Esophagus muscularis mucosa (tissue), 4 donors: ENCODE data around the gene OXT. TPM values are rescaled to one million over a fixed set of nuclear protein-coding genes. Genes with fewer than 3 reads are reported as not detected.

Source experiments
- DNase-seq: peaks from one replicate; pipeline ENCODE4 v3.0.0-alpha.2; 2017; ENCODE audit errors: extremely low spot score
- H3K27ac ChIP-seq, 4 donors: fragments of 200-600 bp; sonication (generic); replicated peaks in 1 of 4; 1 replicate in 3 of 4; 2 replicates in 1 of 4; pipeline ENCODE4 v1.5.1; 2016 to 2019; ENCODE audit warnings: mild to moderate bottlenecking in 1 of 4
- H3K27me3 ChIP-seq, 4 donors: fragments of 200-600 bp; sonication (generic); one replicate each; pipeline versions ENCODE4 v1.5.1 to v1.6.0; 2016 to 2019
- H3K36me3 ChIP-seq, 4 donors: fragments of 200-600 bp; sonication (generic); one replicate each; pipeline ENCODE4 v1.5.1; 2016 to 2019
- H3K4me1 ChIP-seq, 4 donors: fragments of 200-600 bp; sonication (generic); one replicate each; pipeline ENCODE4 v1.5.1; 2016 to 2019
- H3K4me3 ChIP-seq, 4 donors: fragments of 200-600 bp; sonication (generic); 1 replicate in 2 of 4; 2 replicates in 2 of 4; pipeline ENCODE4 v1.5.1; 2016 to 2019; ENCODE audit warnings: mild to moderate bottlenecking in 4 of 4, moderate library complexity in 1 of 4
- H3K9me3 ChIP-seq, 4 donors: fragments of 200-600 bp; sonication (generic); 1 replicate in 3 of 4; 2 replicates in 1 of 4; pipeline ENCODE4 v1.5.1; 2016 to 2019
- EP300 ChIP-seq: sonication (generic); formaldehyde crosslinking; IDR thresholded peaks from one replicate; pipeline ENCODE4 v1.6.1; 2017; ENCODE audit warnings: antibody characterized with exemption
- POLR2A ChIP-seq: fragments of 450-650 bp; IDR thresholded peaks from one replicate; pipeline ENCODE4 v1.6.1; 2017; ENCODE audit warnings: antibody characterized with exemption, moderate library complexity, mild to moderate bottlenecking, low read depth
- POLR2AphosphoS5 ChIP-seq, 2 donors: sonication (generic); formaldehyde crosslinking; IDR thresholded peaks; one replicate each; pipeline ENCODE4 v1.6.1; 2017; ENCODE audit warnings: antibody characterized with exemption in 2 of 2
- WGBS: methylation state at CpG from one replicate; pipeline ENCODE4 v1.1.5; 2018; 5-methylcytosine and 5-hydroxymethylcytosine counted together
- intact Hi-C: fragments of 100-400 bp; cut with DNase I; formaldehyde crosslinking; loops from one replicate; pipeline ENCODE4 v1.15.1; 2023
- total RNA-seq, 4 donors: library from RNA; depleted of rRNA; stranded (reverse); fragments of >200 nt; gene quantifications; one replicate each; pipeline versions ENCODE4 v1.1.0 to v1.2.1, GENCODE V29; 2016
- TF ChIP-seq, protein P1 (sequence below), 3 experiments: fragments of 200-600 bp in 2 of 3; fragments of 450-650 bp in 1 of 3; sonication (generic) in 2 of 3; IDR thresholded peaks; one replicate each; pipeline ENCODE4 v1.5.1; 2017 to 2019; ENCODE audit warnings: antibody characterized with exemption in 3 of 3, mild to moderate bottlenecking in 2 of 3, moderate library complexity in 1 of 3

The OXT gene
- total RNA-seq, 4 donors from 2014 or later, result not detected

DNA sequence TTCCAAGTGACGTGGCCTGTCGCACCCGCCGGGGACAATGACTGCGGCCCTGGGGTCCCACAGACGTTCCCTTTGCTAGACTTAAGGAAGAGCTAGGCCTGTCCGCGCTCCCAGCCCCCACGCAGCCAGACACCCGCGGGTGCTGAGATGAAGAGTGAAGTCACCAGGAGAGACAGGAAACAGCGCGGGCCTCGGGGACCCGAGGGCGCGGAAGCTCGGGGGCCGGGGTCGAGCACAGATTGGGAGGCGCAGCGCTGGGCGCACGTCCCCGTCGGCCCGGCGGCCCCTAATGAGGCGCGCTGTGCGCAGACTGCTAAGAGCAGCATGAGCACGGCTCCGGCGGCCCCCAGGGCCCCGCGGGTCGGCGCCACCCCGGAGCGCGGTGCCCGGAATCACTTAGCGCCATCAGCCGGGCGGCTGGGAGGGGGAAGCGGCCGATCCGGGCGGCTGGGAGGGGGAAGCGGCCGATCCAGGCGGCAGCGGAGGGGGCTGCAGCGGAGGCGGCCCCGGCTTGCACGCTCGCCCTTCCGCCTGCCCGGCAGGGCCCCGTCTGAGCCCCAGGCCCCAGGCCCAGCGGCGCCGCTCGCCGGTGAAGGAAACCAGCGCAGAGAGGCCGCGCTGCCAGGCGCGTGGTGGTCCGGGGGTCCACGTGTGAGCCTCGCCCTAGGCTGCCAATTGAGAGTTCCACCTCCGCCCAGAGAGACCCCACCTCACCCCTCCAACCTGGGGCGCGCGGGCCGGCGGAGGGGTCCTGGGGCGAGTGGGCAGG lies 21.4 kb downstream of the OXT start:
- intact Hi-C loops, result no loop called here
- TF ChIP-seq, protein P1, sequence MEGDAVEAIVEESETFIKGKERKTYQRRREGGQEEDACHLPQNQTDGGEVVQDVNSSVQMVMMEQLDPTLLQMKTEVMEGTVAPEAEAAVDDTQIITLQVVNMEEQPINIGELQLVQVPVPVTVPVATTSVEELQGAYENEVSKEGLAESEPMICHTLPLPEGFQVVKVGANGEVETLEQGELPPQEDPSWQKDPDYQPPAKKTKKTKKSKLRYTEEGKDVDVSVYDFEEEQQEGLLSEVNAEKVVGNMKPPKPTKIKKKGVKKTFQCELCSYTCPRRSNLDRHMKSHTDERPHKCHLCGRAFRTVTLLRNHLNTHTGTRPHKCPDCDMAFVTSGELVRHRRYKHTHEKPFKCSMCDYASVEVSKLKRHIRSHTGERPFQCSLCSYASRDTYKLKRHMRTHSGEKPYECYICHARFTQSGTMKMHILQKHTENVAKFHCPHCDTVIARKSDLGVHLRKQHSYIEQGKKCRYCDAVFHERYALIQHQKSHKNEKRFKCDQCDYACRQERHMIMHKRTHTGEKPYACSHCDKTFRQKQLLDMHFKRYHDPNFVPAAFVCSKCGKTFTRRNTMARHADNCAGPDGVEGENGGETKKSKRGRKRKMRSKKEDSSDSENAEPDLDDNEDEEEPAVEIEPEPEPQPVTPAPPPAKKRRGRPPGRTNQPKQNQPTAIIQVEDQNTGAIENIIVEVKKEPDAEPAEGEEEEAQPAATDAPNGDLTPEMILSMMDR (IDR thresholded peaks at IDR 0.05), result no peak
- no peak for TF ChIP-seq POLR2AphosphoS5 (IDR thresholded peaks at IDR 0.05)
- TF ChIP-seq EP300, result no peak
- no peak for TF ChIP-seq POLR2A
- Histone ChIP-seq H3K36me3 (no peaks in the 10 kb centered on the region), H3K4me3 (peak overlapping the region; percentile 22 to 46 (median 38)), H3K27me3 (peaks cover 0 to 62% (median 11%) of the 10 kb centered on the region in 4 donors), H3K4me1 (peaks cover 0 to 13% (median 10%) of the 10 kb centered on the region in 4 donors), H3K9me3 (no peaks in the 10 kb centered on the region), H3K27ac (no peak overlapping the region)
- 28% methylated on average over 16 of the region's 81 CpGs for WGBS
- DNase-seq, result no peak

DNA sequence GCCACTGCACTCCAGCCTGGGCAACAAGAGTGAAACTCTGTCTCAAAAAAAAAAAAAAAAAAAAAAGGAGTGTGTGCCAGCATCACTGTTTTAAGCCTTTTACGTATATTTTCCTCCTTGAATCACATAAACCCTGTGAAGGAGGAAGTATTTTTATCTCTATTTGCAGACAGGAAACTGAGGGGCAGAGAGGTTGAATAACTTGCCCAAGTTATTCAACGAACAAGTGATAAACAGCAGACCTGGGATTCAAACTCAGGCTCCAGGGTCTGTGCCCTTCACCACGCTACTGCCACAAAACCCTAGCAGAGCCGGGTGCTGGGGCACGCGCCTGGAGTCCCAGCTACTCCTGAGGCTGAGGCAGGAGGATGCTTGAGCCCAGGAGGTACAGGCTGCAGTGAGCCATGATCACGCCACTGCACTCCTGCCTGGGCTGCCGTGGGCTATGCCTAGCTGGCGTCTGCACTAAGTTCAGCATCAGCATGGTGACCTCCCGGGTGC lies 22.5 kb downstream of the OXT start:
- 57% methylated on average over 6 of the region's 10 CpGs for whole genome bisulfite sequencing
- intact Hi-C loops, result no loop called here

DNA sequence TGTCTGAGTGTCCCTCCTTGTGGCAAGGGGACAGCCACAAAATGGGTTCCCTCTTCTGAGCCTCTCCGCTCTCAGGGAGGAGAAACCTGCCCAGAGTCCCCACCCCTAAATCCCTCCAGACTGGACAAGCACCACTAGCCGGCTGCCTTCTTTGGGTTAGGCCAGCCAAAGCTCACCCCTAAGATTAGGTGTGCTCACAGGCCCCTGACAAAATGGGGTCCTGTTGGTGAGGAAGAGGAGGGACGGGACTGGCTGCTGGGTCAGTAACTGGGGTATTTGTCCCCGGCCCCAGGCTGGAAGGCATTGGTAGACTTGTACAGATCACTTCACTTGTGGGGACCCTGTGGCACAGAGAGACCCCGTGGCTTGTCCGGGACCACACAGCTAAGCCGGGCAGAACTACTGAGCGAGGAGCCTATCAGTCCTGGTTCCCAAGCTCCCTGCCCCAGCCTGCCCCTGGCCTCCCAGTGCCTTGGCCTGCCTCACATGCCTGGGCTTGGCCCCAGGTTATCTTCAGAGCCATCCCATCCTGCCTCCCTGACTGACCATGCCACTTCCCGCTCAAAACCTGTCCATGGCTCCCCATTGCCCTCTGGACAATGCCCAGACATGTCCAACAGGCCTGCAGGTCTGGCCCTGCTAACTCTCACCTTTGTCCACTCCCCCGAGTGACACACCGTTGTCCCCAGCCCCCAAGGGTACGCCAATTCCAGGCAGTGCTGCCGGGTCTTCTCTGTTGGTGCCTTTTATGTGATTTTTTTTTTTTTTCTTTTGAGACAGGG lies 23.6 kb downstream of the OXT start:
- Histone ChIP-seq H3K4me3 (no peak overlapping the region), H3K36me3 (no peaks in the 10 kb centered on the region), H3K27ac (no peak overlapping the region), H3K9me3 (no peaks in the 10 kb centered on the region), H3K27me3 (peaks cover 0 to 73% (median 11%) of the 10 kb centered on the region in 4 donors), H3K4me1 (peaks cover 0 to 13% (median 10%) of the 10 kb centered on the region in 4 donors)
- no peak for DNase-seq
- intact Hi-C loops, result no loop called here
- TF ChIP-seq POLR2AphosphoS5 (IDR thresholded peaks at IDR 0.05) (no peak), EP300 (no peak)
- TF ChIP-seq, protein P1 (IDR thresholded peaks at IDR 0.05), result no peak
- WGBS, result 87% methylated on average over 13 of the region's 13 CpGs

More for the DNA sequence above, 22.5 kb downstream of the OXT start:
- no peak for DNase-seq
- no peaks in the 10 kb centered on the region for H3K9me3 ChIP-seq
- H3K36me3 ChIP-seq, result no peaks in the 10 kb centered on the region
- H3K27me3 ChIP-seq, result peaks cover 0 to 64% (median 11%) of the 10 kb centered on the region in 4 donors
- no peak for TF ChIP-seq POLR2A
- no peak for TF ChIP-seq POLR2AphosphoS5 (IDR thresholded peaks at IDR 0.05)
- peaks cover 0 to 13% (median 10%) of the 10 kb centered on the region in 4 donors for H3K4me1 ChIP-seq
- no peak overlapping the region for H3K27ac ChIP-seq
- no peak overlapping the region for H3K4me3 ChIP-seq

DNA sequence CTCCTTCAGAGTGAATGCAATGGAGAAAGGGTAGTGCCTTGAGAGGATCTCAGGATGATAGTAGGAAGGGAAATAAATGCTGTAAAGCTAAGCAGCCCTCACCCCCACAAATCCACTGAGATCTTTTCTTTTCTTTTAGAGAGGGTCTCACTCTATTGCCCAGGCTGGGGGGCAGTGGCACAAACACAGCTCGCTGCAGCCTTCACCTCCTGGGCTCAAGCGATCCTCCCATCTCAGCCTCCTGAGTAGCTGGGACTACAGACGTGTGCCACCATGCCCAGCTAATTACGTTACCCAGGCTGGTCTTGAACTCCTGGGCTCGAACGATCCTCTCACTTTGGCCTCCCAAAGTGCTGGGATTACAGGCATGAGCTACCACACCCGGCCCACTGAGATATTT lies 29.1 kb downstream of the OXT start:
- Histone ChIP-seq H3K27me3 (peaks cover 0 to 32% (median 0%) of the 10 kb centered on the region in 4 donors), H3K4me3 (no peak overlapping the region), H3K4me1 (no peaks in the 10 kb centered on the region), H3K27ac (no peak overlapping the region), H3K9me3 (no peaks in the 10 kb centered on the region), H3K36me3 (peaks cover 0 to 3% (median 0%) of the 10 kb centered on the region in 4 donors)
- intact Hi-C loops, result no loop called here
- 86% methylated on average over 7 of the region's 7 CpGs for WGBS
- no peak for DNase-seq
- TF ChIP-seq, protein P1 (IDR thresholded peaks at IDR 0.05), result no peak
- TF ChIP-seq EP300, result no peak
- TF ChIP-seq POLR2AphosphoS5 (IDR thresholded peaks at IDR 0.05), result no peak
- TF ChIP-seq POLR2A, result no peak

DNA sequence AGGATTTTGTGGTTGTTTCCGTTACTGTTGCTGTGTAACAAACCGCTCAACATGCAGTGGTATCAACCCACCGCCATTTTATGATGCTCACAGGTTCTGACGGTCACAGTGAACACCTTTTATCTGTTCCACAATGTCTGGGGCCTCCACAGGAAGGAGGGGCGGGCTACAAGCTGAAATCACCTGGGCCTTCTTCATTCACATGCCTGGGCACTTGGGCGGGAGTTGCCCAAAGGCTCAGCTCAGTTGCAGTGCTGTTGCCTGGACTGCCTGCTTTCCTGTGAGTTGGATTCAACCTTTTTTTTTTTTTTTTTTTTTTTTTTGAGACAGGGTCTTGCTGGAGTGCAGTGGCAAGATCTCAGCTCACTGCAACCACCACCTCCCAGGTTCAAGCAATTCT lies 29.8 kb downstream of the OXT start:
- intact Hi-C loops, result no loop called here
- DNase-seq, result no peak
- peaks cover 0 to 26% (median 0%) of the 10 kb centered on the region in 4 donors for H3K27me3 ChIP-seq
- TF ChIP-seq EP300 (no peak), POLR2A (no peak), POLR2AphosphoS5 (IDR thresholded peaks at IDR 0.05) (no peak)
- TF ChIP-seq, protein P1 (IDR thresholded peaks at IDR 0.05), result no peak
- H3K27ac ChIP-seq, result no peak overlapping the region
- WGBS, result 88% methylated on average over 6 of the region's 6 CpGs
- peaks cover 0 to 3% (median 1%) of the 10 kb centered on the region in 4 donors for H3K36me3 ChIP-seq
- no peaks in the 10 kb centered on the region for H3K4me1 ChIP-seq
- no peaks in the 10 kb centered on the region for H3K9me3 ChIP-seq
- H3K4me3 ChIP-seq, result no peak overlapping the region
